ENCODE results near the gene OSTN. TPM values are rescaled to one million over a fixed set of nuclear protein-coding genes. Genes with fewer than 3 reads are reported as not detected.

Gene OSTN
- total and polyA plus RNA-seq, 2 donors (not counting 1 experiment from before 2014, with no cell fraction given), result not detected

GRCh38 chr3:191313296-191313695 lies 114.3 kb downstream of the OSTN start:
- no peak overlapping the region for H3K9ac ChIP-seq (ENCODE audit: low read length)
- POLR2A ChIA-PET, result interaction anchor here (0.6 kb wide), 1 partner anchor 28 kb away, joined by 4 read pairs; no protein-coding TSS in a partner anchor
- CTCF ChIA-PET, result no interaction called here
- H3K27ac Mint-ChIP-seq, result no peak overlapping the region
- H2AFZ ChIP-seq (ENCODE audit: insufficient read depth, low read depth, low read length, poor library complexity, severe bottlenecking), result no peak overlapping the region
- H3K4me3 ChIP-seq (ENCODE audit: control extremely low read depth in 1 of 5, extremely low read depth in 1 of 5, insufficient read depth in 1 of 5, low read depth in 2 of 5, low read length in 4 of 5), result no peak overlapping the region
- WGBS (ENCODE audit: insufficient coverage), result no CpG with 5 or more reads among the region's 2 CpGs
- no peaks in the 10 kb centered on the region for H3K27me3 ChIP-seq (replicated peaks in 1 of 4; ENCODE audit: control extremely low read depth in 1 of 4, control insufficient read depth in 3 of 4, insufficient read depth in 4 of 4, low read length in 3 of 4)
- ATAC-seq (ENCODE audit: low read depth) (no peak), DNase-seq (no peak)
- no peaks in the 10 kb centered on the region for H3K9me3 Mint-ChIP-seq (ENCODE audit: insufficient read depth)
- H3K4me1 Mint-ChIP-seq, result no peaks in the 10 kb centered on the region
- no peaks in the 10 kb centered on the region for H4K20me1 ChIP-seq (ENCODE audit: control insufficient read depth, insufficient read depth, low read length, poor library complexity, severe bottlenecking)
- TF ChIP-seq CTCF (IDR thresholded peaks at IDR 0.05) (no peak), EZH2 (IDR thresholded peaks at IDR 0.05; ENCODE audit: borderline replicate concordance, insufficient read depth, low read depth, low read length, poor library complexity, severe bottlenecking) (no peak)
- intact Hi-C loops (cut with micrococcal nuclease), result no loop called here
- no peak overlapping the region for H3K4me3 Mint-ChIP-seq
- no peak overlapping the region for H3K4me2 ChIP-seq (replicated peaks; ENCODE audit: low read depth, low read length, poor library complexity, severe bottlenecking)
- no peaks in the 10 kb centered on the region for H3K79me2 ChIP-seq (ENCODE audit: control insufficient read depth, insufficient read depth, low read length)
- no peak overlapping the region for H3K27ac ChIP-seq (ENCODE audit: low read length in 2 of 2)
- no peaks in the 10 kb centered on the region for H3K36me3 ChIP-seq (replicated peaks in 1 of 2; ENCODE audit: control extremely low read depth in 1 of 2, control insufficient read depth in 1 of 2, extremely low read depth in 1 of 2, insufficient read depth in 2 of 2, low read length in 1 of 2)
- no peaks in the 10 kb centered on the region for H3K4me1 ChIP-seq (ENCODE audit: control insufficient read depth in 2 of 2, insufficient read depth in 2 of 2, low read length in 2 of 2)
- no peaks in the 10 kb centered on the region for H3K27me3 Mint-ChIP-seq
- H3K9me3 ChIP-seq (ENCODE audit: control extremely low read depth in 1 of 3, control insufficient read depth in 2 of 3, insufficient read depth in 1 of 3, low read length in 2 of 3), result peaks cover 0 to 9% (median 0%) of the 10 kb centered on the region in 3 donors

DNA sequence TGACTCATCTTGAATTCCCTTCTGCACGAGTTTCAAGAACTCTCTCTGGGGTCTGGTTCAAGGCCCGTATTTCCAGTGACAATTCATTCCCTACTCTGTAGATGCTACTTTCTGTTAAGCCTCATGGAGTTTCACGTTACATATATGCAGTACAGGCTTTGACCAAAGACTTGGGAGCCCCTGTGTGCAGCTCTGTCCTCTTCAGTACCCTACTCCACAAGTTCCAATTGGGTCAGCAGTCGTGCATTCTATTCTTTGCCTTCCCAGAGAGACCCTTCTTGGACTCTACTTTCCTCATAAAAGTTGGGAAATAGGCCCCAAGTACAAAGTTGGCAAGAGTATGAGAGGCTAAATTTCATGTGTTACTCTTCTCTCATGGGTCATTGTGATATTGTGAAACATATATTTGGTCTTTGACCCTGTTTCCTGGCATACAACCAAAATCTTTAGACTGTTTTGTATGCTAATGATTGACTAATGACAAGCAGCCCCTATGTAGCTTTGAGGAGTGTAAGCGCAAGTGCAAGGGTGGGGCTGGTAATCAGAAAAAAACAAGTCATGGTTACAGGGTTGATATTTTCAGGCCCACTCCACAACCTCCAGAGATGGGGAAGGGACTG lies 115.2 kb downstream of the OSTN start:
- no peaks in the 10 kb centered on the region for H3K9me3 Mint-ChIP-seq (ENCODE audit: insufficient read depth)
- H2AFZ ChIP-seq (ENCODE audit: insufficient read depth, low read depth, low read length, poor library complexity, severe bottlenecking), result no peak overlapping the region
- intact Hi-C loops (cut with micrococcal nuclease), result no loop called here
- no peak overlapping the region for H3K4me3 Mint-ChIP-seq
- no peak for ATAC-seq (ENCODE audit: low read depth)
- no peaks in the 10 kb centered on the region for H4K20me1 ChIP-seq (ENCODE audit: control insufficient read depth, insufficient read depth, low read length, poor library complexity, severe bottlenecking)
- H3K4me2 ChIP-seq (replicated peaks; ENCODE audit: low read depth, low read length, poor library complexity, severe bottlenecking), result no peak overlapping the region
- no peak for TF ChIP-seq CTCF (IDR thresholded peaks at IDR 0.05)
- no peak for TF ChIP-seq EZH2 (IDR thresholded peaks at IDR 0.05; ENCODE audit: borderline replicate concordance, insufficient read depth, low read depth, low read length, poor library complexity, severe bottlenecking)
- no peaks in the 10 kb centered on the region for H3K36me3 ChIP-seq (replicated peaks in 1 of 2; ENCODE audit: control extremely low read depth in 1 of 2, control insufficient read depth in 1 of 2, extremely low read depth in 1 of 2, insufficient read depth in 2 of 2, low read length in 1 of 2)
- no peak overlapping the region for H3K4me3 ChIP-seq (ENCODE audit: control extremely low read depth in 1 of 5, extremely low read depth in 1 of 5, insufficient read depth in 1 of 5, low read depth in 2 of 5, low read length in 4 of 5)
- no peaks in the 10 kb centered on the region for H3K4me1 ChIP-seq (ENCODE audit: control insufficient read depth in 2 of 2, insufficient read depth in 2 of 2, low read length in 2 of 2)
- no peak overlapping the region for H3K27ac Mint-ChIP-seq
- CTCF ChIA-PET, result interaction anchor here (0.7 kb wide), 1 partner anchor 70 kb away, joined by 3 read pairs; no protein-coding TSS in a partner anchor
- no peak for DNase-seq
- H3K79me2 ChIP-seq (ENCODE audit: control insufficient read depth, insufficient read depth, low read length), result no peaks in the 10 kb centered on the region
- 96% methylated on average over 4 of the region's 5 CpGs for WGBS (ENCODE audit: insufficient coverage)
- POLR2A ChIA-PET, result interaction anchor here (0.7 kb wide), 1 partner anchor 16 kb away, joined by 3 read pairs; no protein-coding TSS in a partner anchor
- H3K27me3 Mint-ChIP-seq, result no peaks in the 10 kb centered on the region
- no peak overlapping the region for H3K9ac ChIP-seq (ENCODE audit: low read length)
- H3K9me3 ChIP-seq (ENCODE audit: control extremely low read depth in 1 of 3, control insufficient read depth in 2 of 3, insufficient read depth in 1 of 3, low read length in 2 of 3), result peaks cover 0 to 9% (median 0%) of the 10 kb centered on the region in 3 donors
- H3K4me1 Mint-ChIP-seq, result no peaks in the 10 kb centered on the region
- H3K27ac ChIP-seq (ENCODE audit: low read length in 2 of 2), result no peak overlapping the region
- no peaks in the 10 kb centered on the region for H3K27me3 ChIP-seq (replicated peaks in 1 of 4; ENCODE audit: control extremely low read depth in 1 of 4, control insufficient read depth in 3 of 4, insufficient read depth in 4 of 4, low read length in 3 of 4)

All from B cell (primary cell).